ENCODE data around the gene ECHDC1. TPM values are rescaled to one million over a fixed set of nuclear protein-coding genes. Genes with fewer than 3 reads are reported as not detected.

ECHDC1 gene
- total and polyA plus RNA-seq, 2 of the 8 experiments (the other 6 are each of a cell fraction or from before 2014, with no cell fraction given) = 11.3 to 60.5 TPM

DNA sequence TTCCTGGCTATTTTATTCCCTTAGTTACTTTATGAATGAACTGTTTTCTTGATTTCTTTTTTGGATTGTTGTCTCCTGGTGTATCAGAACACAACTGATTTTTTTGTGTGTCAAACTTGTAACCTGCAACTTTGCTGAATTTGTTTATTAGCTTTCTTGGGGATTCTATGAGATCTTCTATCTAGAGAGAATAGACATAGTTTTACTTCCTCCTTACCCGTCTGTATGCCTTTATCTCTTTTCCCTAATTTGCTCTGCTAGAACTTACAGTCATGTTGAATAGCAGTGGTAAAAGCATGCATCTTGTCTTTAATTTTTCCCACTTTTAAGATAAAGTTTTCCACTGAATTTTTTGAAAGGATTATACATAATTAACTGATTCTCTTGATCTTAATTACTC is 63.6 kb downstream of the ECHDC1 start:
- Histone ChIP-seq H2BK15ac (ENCODE audit: low read length) (no peak overlapping the region), H2AK5ac (ENCODE audit: low read depth, low read length) (no peak overlapping the region), H2BK5ac (ENCODE audit: low read depth, low read length) (no peak overlapping the region), H3K18ac (ENCODE audit: extremely low read depth, low read length) (no peak overlapping the region), H3K23ac (ENCODE audit: insufficient read length) (no peak overlapping the region), H2BK120ac (replicated peaks; ENCODE audit: low read depth, low read length) (no peak overlapping the region), H3K27me3 (replicated peaks in 1 of 4; ENCODE audit: control insufficient read depth in 3 of 4, extremely low read depth in 1 of 4, insufficient read depth in 3 of 4, low read length in 3 of 4) (no peaks in the 10 kb centered on the region), H3K14ac (ENCODE audit: insufficient read length) (no peak overlapping the region), H3K9me3 (ENCODE audit: insufficient read depth in 2 of 2, low read depth in 1 of 2, low read length in 1 of 2) (no peaks in the 10 kb centered on the region), H3K4me2 (ENCODE audit: insufficient read depth in 1 of 2, low read depth in 2 of 2, low read length in 2 of 2) (no peak overlapping the region), H2BK12ac (ENCODE audit: low read depth, low read length) (no peak overlapping the region), H2AFZ (ENCODE audit: low read length) (no peak overlapping the region), H3K56ac (replicated peaks; ENCODE audit: insufficient read length, low read depth, low read length) (no peak overlapping the region), H3K9ac (replicated peaks in 1 of 4; ENCODE audit: extremely low read depth in 1 of 4, low read depth in 3 of 4, low read length in 3 of 4) (no peak overlapping the region), H3K4me1 (replicated peaks in 1 of 4; ENCODE audit: control insufficient read depth in 3 of 4, insufficient read depth in 4 of 4, low read length in 3 of 4) (no peaks in the 10 kb centered on the region), H3K4me3 (ENCODE audit: extremely low read depth in 1 of 4, insufficient read depth in 2 of 4, low read depth in 3 of 4, low read length in 4 of 4) (no peak overlapping the region), H3K79me1 (ENCODE audit: low read depth, low read length) (peaks cover 4% of the 10 kb centered on the region), H3K23me2 (ENCODE audit: low read depth, low read length) (no peaks in the 10 kb centered on the region), H4K5ac (ENCODE audit: insufficient read length, low read depth, low read length) (no peak overlapping the region), H4K8ac (ENCODE audit: extremely low read depth, insufficient read depth, low read length) (no peak overlapping the region), H4K20me1 (replicated peaks in 1 of 2; ENCODE audit: control insufficient read depth in 1 of 2, insufficient read depth in 2 of 2, low read length in 2 of 2) (peaks cover 6 to 13% of the 10 kb centered on the region in 2 experiments), H3K36me3 (ENCODE audit: control insufficient read depth in 2 of 4, insufficient read depth in 4 of 4, low read length in 3 of 4) (peaks cover 0 to 33% (median 7%) of the 10 kb centered on the region in 4 experiments; a peak in 6 of 8 replicates), H2BK20ac (ENCODE audit: low read length) (no peak overlapping the region), H3K27ac (ENCODE audit: low read depth, low read length) (no peak overlapping the region), H3K4ac (replicated peaks; ENCODE audit: insufficient read length, low read depth, low read length) (no peak overlapping the region), H3K79me2 (ENCODE audit: control insufficient read depth in 1 of 2, insufficient read depth in 2 of 2, low read length in 2 of 2) (peaks cover 0 to 53% of the 10 kb centered on the region in 2 experiments; a peak in 3 of 4 replicates), H4K91ac (replicated peaks; ENCODE audit: insufficient read length, low read length) (no peak overlapping the region)
- TF ChIP-seq HDAC2 (IDR thresholded peaks at IDR 0.05; ENCODE audit: borderline replicate concordance in 1 of 2, low read depth in 2 of 2, low read length in 2 of 2) (no peak), USF2 (IDR thresholded peaks at IDR 0.05; ENCODE audit: low read length) (no peak), NRF1 (IDR thresholded peaks at IDR 0.05; ENCODE audit: low read depth, low read length) (no peak), ASH2L (IDR thresholded peaks at IDR 0.05; ENCODE audit: low read length) (no peak), EP300 (IDR thresholded peaks at IDR 0.05; ENCODE audit: borderline replicate concordance in 1 of 2, low read depth in 2 of 2, low read length in 2 of 2) (no peak), TCF12 (IDR thresholded peaks at IDR 0.05; ENCODE audit: low read depth, low read length) (no peak), EZH2 (IDR thresholded peaks at IDR 0.05; ENCODE audit: low read depth, low read length, severe bottlenecking) (no peak), MAX (IDR thresholded peaks at IDR 0.05) (no peak), TBP (IDR thresholded peaks at IDR 0.05; ENCODE audit: low read depth, low read length) (no peak), GTF2F1 (IDR thresholded peaks at IDR 0.05; ENCODE audit: borderline replicate concordance, low read depth, low read length) (no peak), GABPA (IDR thresholded peaks at IDR 0.05; ENCODE audit: borderline replicate concordance, insufficient read depth, low read length) (no peak)
- FAIRE-seq (no peak), DNase-seq (ENCODE audit: low read depth in 1 of 2, low spot score in 2 of 2) (no peak)
- ChIA-PET POLR2A (ENCODE audit: partially characterized antibody) (no interaction called here), CTCF (ENCODE audit: partially characterized antibody) (interaction anchor here (1.4 kb wide), 1 partner anchor 13 kb away, joined by 4 read pairs; the partner anchor contains the start of gene RNF146)
- WGBS, 2 experiments (ENCODE audit: extremely low coverage in 1 of 2, insufficient coverage in 1 of 2, insufficient read length in 1 of 2, insufficient replicate concordance in 2 of 2, low coverage in 1 of 2, low lambda C conversion rate in 2 of 2, missing lambda C conversion rate in 1 of 2) = 83% methylated on average over 1 of the region's 1 CpG; no CpG with 5 or more reads in 1 of the 2 experiments
